Measurements from ENCODE around the gene AMTN. TPM values are rescaled to one million over a fixed set of nuclear protein-coding genes. Genes with fewer than 3 reads are reported as not detected.

The AMTN gene
- total RNA-seq, 4 donors from 2014 or later: not detected

GRCh38 chr4:70575964-70576363 lies 57.6 kb downstream of the AMTN start:
- no peak for DNase-seq
- no peak overlapping the region for H3K4me3 ChIP-seq (replicated peaks in 1 of 3)
- H3K9me3 ChIP-seq: no peaks in the 10 kb centered on the region
- intact Hi-C loops (cut with DNase I): no loop called here
- no peaks in the 10 kb centered on the region for H3K27me3 ChIP-seq
- TF ChIP-seq CTCF (IDR thresholded peaks at IDR 0.05) (no peak), POLR2A (IDR thresholded peaks at IDR 0.05) (no peak)
- no peak overlapping the region for H3K27ac ChIP-seq
- no peaks in the 10 kb centered on the region for H3K36me3 ChIP-seq
- H3K4me1 ChIP-seq: no peaks in the 10 kb centered on the region

GRCh38 chr4:70577220-70577927 lies 59.0 kb downstream of the AMTN start:
- no peak for DNase-seq
- Histone ChIP-seq H3K4me3 (replicated peaks in 1 of 3) (no peak overlapping the region), H3K36me3 (no peaks in the 10 kb centered on the region), H3K27me3 (no peaks in the 10 kb centered on the region), H3K4me1 (no peaks in the 10 kb centered on the region), H3K27ac (no peak overlapping the region), H3K9me3 (no peaks in the 10 kb centered on the region)
- intact Hi-C loops (cut with DNase I): no loop called here
- TF ChIP-seq CTCF (IDR thresholded peaks at IDR 0.05) (no peak), POLR2A (IDR thresholded peaks at IDR 0.05) (no peak)
- WGBS, 2 donors: 65 to 71% methylated on average over 6 of the region's 6 CpGs

- intact Hi-C loops (cut with DNase I): no loop called here
- no peaks in the 10 kb centered on the region for H3K4me1 ChIP-seq
- no peak for TF ChIP-seq CTCF (IDR thresholded peaks at IDR 0.05)
- no peak for TF ChIP-seq POLR2A (IDR thresholded peaks at IDR 0.05)
- no peaks in the 10 kb centered on the region for H3K9me3 ChIP-seq
- no peak overlapping the region for H3K4me3 ChIP-seq (replicated peaks in 1 of 3)
- WGBS, 2 donors: 95% methylated on average over 2 of the region's 2 CpGs
- no peak for DNase-seq
- no peaks in the 10 kb centered on the region for H3K27me3 ChIP-seq
- H3K36me3 ChIP-seq: no peaks in the 10 kb centered on the region
- H3K27ac ChIP-seq: no peak overlapping the region
These were observed 63.6 kb downstream of the AMTN start for GRCh38 chr4:70581980-70582379.

Other genes starting within 250 kb of the AMTN start
- gene CABS1, start 183.6 kb upstream of the AMTN start, total RNA-seq: not detected
- not detected for gene SMR3A, start 157.8 kb upstream of the AMTN start, total RNA-seq
- gene SMR3B, start 135.4 kb upstream of the AMTN start, total RNA-seq: not detected
- gene OPRPN, start 120.6 kb upstream of the AMTN start, total RNA-seq: not detected
- gene MUC7, start 46.4 kb upstream of the AMTN start, total RNA-seq: not detected
- gene AMBN, start 73.7 kb downstream of the AMTN start, total RNA-seq: not detected
- gene ENAM, start 110.2 kb downstream of the AMTN start, total RNA-seq: under 1 TPM in 2 of 4 donors, not detected in 2; under 0.01 to 0.10 TPM
- 100 to 1,000 TPM in 1 of 4 donors, 1 to 10 TPM in 1, under 1 TPM in 1, not detected in 1; 0.67 to 154 (median 3.7) TPM for gene JCHAIN, start 147.9 kb downstream of the AMTN start, total RNA-seq
- 10 to 100 TPM; 12.4 to 17.7 (median 15.5) TPM for gene UTP3, start 170.0 kb downstream of the AMTN start, total RNA-seq
- gene RUFY3, start 203.4 kb downstream of the AMTN start, total RNA-seq: 100 to 1,000 TPM; 148 to 242 (median 155) TPM